GM18868 (cell line): ENCODE results near the gene TAL1.

ENCODE experiments used
- ATAC-seq: cut with Tn5 transposase; IDR thresholded peaks from one replicate; pipeline ENCODE4 v1.9.1; 2021; ENCODE audit warnings: mild to moderate bottlenecking, moderate library complexity; ENCODE audit not compliant: unreplicated experiment

Gene TAL1

GRCh38 chr1:47229886-47230691, 1.9 kb downstream of the TAL1 start:
- ATAC-seq: no peak

GRCh38 chr1:47229031-47229885, 2.8 kb downstream of the TAL1 start:
- no peak for ATAC-seq

DNA sequence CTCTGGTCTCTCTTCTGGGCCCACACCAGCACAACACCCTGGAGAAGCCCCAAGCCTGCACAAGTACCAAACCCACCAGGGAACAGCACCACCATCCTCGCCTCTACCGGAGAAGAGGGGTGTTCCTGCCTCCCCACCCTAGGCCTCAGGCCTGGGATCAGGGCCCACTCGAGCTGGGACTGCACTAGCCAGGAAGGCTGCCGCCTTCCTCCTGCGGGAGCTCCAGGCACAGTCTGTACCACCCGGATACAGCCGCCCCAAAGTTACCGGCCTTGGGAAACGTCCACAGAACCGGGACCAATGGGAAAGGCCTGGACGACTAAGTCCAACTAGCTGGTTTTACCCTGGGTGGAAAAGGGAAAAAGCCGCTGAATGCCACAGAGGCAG, 3.4 kb downstream of the TAL1 start:
- no peak for ATAC-seq

DNA sequence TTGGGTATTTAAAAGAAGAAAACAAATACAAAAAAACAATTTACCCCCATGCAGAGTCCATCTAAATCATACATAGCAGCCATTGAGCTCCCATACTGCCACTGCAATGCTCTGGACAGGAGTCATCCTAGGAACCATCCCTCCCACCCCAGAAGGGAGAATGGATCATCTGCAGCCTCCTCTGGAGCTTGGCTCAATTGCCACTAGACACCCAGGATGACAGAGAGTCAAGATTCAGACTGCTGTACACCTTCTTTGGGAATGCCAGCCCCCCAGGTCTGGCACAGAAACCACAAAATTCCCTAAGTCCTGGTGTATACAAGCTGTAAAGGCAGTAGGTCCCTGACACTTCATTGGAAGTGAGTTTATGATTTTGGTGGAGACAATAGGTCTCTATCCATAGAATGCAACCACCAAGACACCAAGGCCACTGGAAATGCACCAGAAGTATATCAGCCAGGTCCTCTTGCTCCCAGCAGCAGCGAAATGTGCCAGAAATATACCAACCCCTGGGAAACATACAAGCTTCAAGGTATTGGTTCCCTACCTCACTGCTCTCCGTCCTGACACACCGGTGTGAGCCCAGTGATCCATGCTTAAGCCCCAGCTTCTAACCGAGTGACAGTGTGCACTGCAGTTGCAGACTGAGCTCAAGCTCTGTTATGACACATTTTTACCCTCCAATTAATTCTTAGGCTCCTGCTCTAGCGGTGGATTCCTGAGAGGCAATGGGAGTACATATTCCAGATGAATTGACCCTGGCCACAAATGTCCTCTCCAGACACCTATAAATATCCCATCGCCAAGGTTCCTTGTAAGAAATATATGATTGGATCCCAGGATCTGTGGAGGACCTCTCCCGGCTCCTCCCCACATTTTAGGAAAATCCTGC, 4.4 kb downstream of the TAL1 start:
- ATAC-seq: no peak

- no peak for ATAC-seq
Observed at GRCh38 chr1:47226839-47227215, 5.2 kb downstream of the TAL1 start.

DNA sequence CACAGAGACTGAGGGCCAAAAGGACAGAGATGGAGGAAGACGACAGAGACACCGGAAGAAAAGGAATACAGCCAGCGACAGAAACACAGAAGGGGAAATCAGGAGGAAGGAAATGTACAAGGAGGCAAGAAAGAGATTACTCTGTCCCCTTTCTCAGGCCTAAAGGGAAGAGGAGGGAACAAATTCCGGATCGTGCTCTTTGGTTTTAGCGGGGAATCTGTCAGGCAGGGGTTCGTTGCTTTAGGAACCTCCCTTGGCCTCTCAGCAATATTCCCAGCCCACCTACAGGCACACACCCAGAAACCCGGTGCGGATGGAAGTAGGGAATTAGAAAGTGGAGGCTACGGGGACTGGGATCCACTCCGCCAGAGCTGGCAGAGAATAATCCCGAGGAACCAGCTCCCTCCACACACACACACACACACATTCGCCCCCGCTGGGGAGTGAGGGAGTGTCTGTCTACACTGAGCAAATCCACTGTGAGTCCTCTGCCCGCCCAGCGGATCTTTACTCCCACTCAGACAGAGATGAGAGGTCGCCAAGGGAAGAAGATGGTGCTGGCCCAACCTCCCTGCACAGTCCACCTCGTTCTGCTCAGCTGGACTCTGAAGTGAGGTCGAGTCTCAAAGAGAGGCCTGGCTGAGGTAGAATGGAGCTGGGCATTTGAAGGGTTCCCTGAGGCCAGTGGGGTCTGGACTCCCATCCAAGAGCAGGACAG, 5.7 kb downstream of the TAL1 start:
- no peak for ATAC-seq

- no peak for ATAC-seq
Observed at GRCh38 chr1:47225430-47226100, 6.5 kb downstream of the TAL1 start.

GRCh38 chr1:47224676-47225399, 7.2 kb downstream of the TAL1 start:
- ATAC-seq: no peak

GRCh38 chr1:47223921-47224675, 7.9 kb downstream of the TAL1 start:
- ATAC-seq: no peak

DNA sequence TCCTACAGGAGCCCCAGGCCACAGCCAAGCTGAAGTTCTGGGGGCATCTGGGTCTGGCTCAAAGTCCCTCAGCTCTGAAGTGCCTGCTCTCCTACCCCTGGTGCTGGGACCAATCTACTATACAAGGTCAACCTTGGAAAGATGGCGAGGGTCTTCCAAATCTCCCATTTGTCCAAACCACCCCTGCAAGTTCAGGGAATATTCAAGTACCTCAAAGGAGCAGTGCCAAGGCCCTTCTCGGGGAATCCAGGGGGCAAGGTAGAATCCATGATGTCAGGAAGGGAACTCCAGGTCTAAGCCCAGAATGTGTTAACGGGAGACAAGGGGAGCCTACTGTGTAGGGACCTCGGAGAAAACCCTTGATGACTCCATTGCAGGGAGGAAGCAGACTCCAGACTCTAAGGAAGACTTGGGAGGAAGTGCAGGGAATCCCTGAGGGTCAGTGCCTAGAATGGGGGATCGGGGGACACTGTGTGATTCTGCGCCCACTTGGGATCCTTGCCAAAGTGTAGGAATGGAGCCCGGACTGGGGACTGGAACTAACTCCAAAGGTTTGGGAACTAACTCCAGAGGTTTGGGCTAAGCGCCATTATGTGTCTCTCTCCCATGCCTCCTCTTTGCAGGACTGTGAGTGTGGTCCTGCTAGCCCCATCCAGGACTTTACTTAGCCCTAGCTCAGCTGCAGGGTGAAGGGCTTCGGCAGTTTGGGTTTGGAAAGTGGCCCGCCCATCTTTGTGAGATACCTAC, 8.7 kb downstream of the TAL1 start:
- ATAC-seq: no peak

DNA sequence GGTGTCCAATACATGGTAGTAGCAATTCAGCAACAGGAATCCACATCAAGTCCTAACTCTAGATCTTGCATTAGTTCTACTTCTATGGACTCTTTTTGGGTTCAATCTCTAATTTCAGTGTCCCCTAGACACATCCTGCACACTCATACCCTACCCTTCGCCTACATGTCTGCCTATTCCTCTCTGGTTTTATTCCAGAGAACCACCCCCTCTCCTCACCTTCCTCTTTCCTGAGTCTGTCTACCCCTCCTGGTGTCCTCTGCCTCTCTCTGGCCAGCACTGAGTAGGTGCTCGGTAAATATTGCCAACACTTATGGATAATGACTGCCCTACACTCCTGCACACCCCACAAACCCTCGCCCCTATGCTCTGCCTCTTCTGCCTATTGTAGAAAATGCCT, 9.5 kb downstream of the TAL1 start:
- no peak for ATAC-seq

GRCh38 chr1:47219590-47220220, 12.3 kb downstream of the TAL1 start:
- no peak for ATAC-seq

DNA sequence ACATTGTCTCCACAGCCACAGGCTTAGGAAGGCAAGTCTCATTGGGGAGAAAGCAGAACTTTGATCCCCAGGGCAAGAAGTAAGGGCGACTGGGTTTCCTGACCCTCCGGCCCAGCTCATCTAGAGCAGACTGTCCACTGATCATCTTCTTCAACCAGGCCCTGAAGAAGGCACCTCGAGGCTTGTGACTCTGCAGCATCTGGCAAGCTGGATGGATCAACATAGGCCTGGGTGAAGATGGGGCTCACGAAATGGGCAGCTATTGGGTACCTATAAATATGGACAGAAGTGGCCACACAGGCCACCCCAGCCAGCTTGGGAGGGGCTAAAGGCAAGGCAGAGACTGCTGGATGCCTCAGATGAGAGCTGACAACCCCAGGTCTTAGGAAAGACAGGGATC, 13.0 kb downstream of the TAL1 start:
- ATAC-seq: no peak

GRCh38 chr1:47216278-47217059, 15.6 kb downstream of the TAL1 start:
- no peak for ATAC-seq

DNA sequence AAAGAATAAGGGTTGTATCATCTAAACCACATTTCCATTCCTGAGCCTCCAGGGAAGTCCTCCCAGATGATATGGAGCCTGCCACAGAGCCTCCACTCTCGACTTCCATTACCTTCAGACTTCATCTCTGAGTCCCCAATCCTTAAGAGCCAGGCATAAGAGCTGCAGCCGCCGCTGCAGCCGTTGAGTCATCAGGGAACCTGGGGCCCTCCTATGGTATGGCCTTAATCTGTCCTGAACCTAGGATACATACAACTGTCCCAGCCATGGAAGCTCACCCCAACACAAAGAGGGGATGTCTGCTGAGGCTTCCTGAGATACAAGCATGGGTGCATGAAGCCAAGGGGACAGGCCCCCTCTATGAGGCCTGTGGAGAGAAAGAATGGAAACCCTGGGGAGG, 16.3 kb downstream of the TAL1 start:
- no peak for ATAC-seq

- no peak for ATAC-seq
Observed at GRCh38 chr1:47214549-47214948, 17.5 kb downstream of the TAL1 start.
